ENCODE results near the gene MMP23B. TPM values are rescaled to one million over a fixed set of nuclear protein-coding genes. Genes with fewer than 3 reads are reported as not detected.
A peak's percentile ranks its signal among the peaks of the same experiment; 100 is the strongest.

The MMP23B gene
- total and polyA plus RNA-seq, 2 of the 8 experiments (the other 6 are each of a cell fraction or from before 2014, with no cell fraction given), result 9.2 to 14.6 TPM

DNA sequence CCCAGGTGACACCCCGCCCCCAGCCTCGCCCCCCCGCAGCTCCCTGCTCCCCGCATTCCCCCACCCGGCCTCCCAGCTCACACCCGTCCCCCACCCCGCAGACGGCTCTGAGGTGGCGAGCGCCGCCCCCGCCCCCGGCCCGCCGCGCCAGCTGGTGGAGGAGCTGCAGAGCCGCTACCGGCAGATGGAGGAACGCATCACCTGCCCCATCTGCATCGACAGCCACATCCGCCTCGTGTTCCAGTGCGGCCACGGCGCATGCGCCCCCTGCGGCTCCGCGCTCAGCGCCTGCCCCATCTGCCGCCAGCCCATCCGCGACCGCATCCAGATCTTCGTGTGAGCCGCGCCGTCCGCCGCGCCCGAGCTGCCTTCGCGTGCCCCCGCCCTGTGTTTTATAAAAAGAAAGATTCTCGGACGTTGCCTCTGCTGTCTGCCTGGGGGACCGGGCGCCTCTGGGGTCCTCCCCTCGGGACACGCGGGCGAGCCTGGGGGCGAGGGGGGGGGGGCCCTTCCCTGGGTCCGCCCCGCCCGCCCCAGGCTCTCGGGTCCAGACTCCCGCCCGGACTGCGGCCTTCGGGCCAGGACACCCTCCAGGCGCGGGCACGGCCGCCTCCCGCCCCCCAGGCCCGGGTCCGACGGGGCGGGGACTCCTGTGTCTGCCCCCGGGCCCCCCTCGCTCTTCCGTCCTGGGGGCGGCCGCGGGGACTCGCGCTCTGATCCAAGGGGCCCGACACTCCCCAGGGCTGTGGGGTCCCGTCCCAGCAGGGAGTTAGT is 1.6 kb upstream of the MMP23B start:
- Histone ChIP-seq H2AK5ac (ENCODE audit: low read depth, low read length) (no peak overlapping the region), H3K79me2 (ENCODE audit: control insufficient read depth in 1 of 2, insufficient read depth in 2 of 2, low read length in 2 of 2) (no peaks in the 10 kb centered on the region), H3K9ac (replicated peaks in 1 of 4; ENCODE audit: extremely low read depth in 1 of 4, low read depth in 3 of 4, low read length in 3 of 4) (no peak overlapping the region), H2BK5ac (ENCODE audit: low read depth, low read length) (no peak overlapping the region), H3K79me1 (ENCODE audit: low read depth, low read length) (no peaks in the 10 kb centered on the region), H3K36me3 (ENCODE audit: control insufficient read depth in 2 of 4, insufficient read depth in 4 of 4, low read length in 3 of 4) (no peaks in the 10 kb centered on the region), H2BK120ac (replicated peaks; ENCODE audit: low read depth, low read length) (no peak overlapping the region), H3K4me2 (ENCODE audit: insufficient read depth in 1 of 2, low read depth in 2 of 2, low read length in 2 of 2) (peak overlapping the region; percentile 38 to 63; a peak in 3 of 4 replicates), H2AFZ (ENCODE audit: low read length) (no peak overlapping the region), H4K8ac (ENCODE audit: extremely low read depth, insufficient read depth, low read length) (peak overlapping the region; percentile 85), H3K27me3 (replicated peaks in 1 of 4; ENCODE audit: control insufficient read depth in 3 of 4, extremely low read depth in 1 of 4, insufficient read depth in 3 of 4, low read length in 3 of 4) (peaks cover 8 to 23% (median 14%) of the 10 kb centered on the region in 4 experiments; a peak in 6 of 7 replicates), H2BK15ac (ENCODE audit: low read length) (no peak overlapping the region), H3K9me3 (ENCODE audit: insufficient read depth in 2 of 2, low read depth in 1 of 2, low read length in 1 of 2) (no peaks in the 10 kb centered on the region), H4K91ac (replicated peaks; ENCODE audit: insufficient read length, low read length) (no peak overlapping the region), H2BK20ac (ENCODE audit: low read length) (no peak overlapping the region), H3K18ac (ENCODE audit: extremely low read depth, low read length) (peak overlapping the region; percentile 60), H2BK12ac (ENCODE audit: low read depth, low read length) (no peak overlapping the region), H3K23ac (ENCODE audit: insufficient read length) (no peak overlapping the region), H3K14ac (ENCODE audit: insufficient read length) (no peak overlapping the region), H3K4ac (replicated peaks; ENCODE audit: insufficient read length, low read depth, low read length) (no peak overlapping the region), H3K56ac (replicated peaks; ENCODE audit: insufficient read length, low read depth, low read length) (peak overlapping the region; percentile 30), H3K4me1 (replicated peaks in 1 of 4; ENCODE audit: control insufficient read depth in 3 of 4, insufficient read depth in 4 of 4, low read length in 3 of 4) (peaks cover 0 to 6% (median 2%) of the 10 kb centered on the region in 4 experiments; a peak in 4 of 7 replicates), H3K4me3 (ENCODE audit: extremely low read depth in 1 of 4, insufficient read depth in 2 of 4, low read depth in 3 of 4, low read length in 4 of 4) (peak overlapping the region in 2 of 4 experiments; percentile 14 to 70; a peak in 3 of 8 replicates), H3K23me2 (ENCODE audit: low read depth, low read length) (peaks cover 9% of the 10 kb centered on the region; the same call in 1 of the 2 replicates), H4K20me1 (replicated peaks in 1 of 2; ENCODE audit: control insufficient read depth in 1 of 2, insufficient read depth in 2 of 2, low read length in 2 of 2) (peaks cover 0 to 7% of the 10 kb centered on the region in 2 experiments), H3K27ac (ENCODE audit: low read depth, low read length) (no peak overlapping the region), H4K5ac (ENCODE audit: insufficient read length, low read depth, low read length) (no peak overlapping the region)
- WGBS, 2 experiments (ENCODE audit: extremely low coverage in 1 of 2, insufficient coverage in 1 of 2, insufficient read length in 1 of 2, insufficient replicate concordance in 2 of 2, low coverage in 1 of 2, low lambda C conversion rate in 2 of 2, missing lambda C conversion rate in 1 of 2), result 9% methylated on average over 37 of the region's 81 CpGs; no CpG with 5 or more reads in 1 of the 2 experiments
- FAIRE-seq (no peak), DNase-seq (ENCODE audit: low read depth in 1 of 2, low spot score in 2 of 2) (peak; percentile 67 to 89)
- POLR2A ChIA-PET (ENCODE audit: partially characterized antibody), result interaction anchor here (0.7 to 4.4 kb wide), 7 partner anchors 11 to 119 kb away, joined by 3 to 34 read pairs (median 3); partner anchors contain the start of genes ATAD3A and MIB2
- CTCF ChIA-PET (ENCODE audit: partially characterized antibody), result interaction anchor here (0.7 to 3.8 kb wide), 3 partner anchors 10 to 52 kb away, joined by 3 to 21 read pairs (median 6); no protein-coding TSS in a partner anchor
- no peak; the same call in 1 of the 2 replicates for TF ChIP-seq EGR1 (IDR thresholded peaks at IDR 0.05; ENCODE audit: borderline replicate concordance, low read depth, low read length)
- no peak for TF ChIP-seq CTBP2 (IDR thresholded peaks at IDR 0.05; ENCODE audit: borderline replicate concordance, insufficient read depth, insufficient read length, low read length)
- TF ChIP-seq SRF (IDR thresholded peaks at IDR 0.05; ENCODE audit: low read depth, low read length), result no peak
- TF ChIP-seq SP1 (IDR thresholded peaks at IDR 0.05; ENCODE audit: low read depth, low read length), result peak; percentile 45; the same call in 1 of the 2 replicates
- peak; percentile 80; the same call in 1 of the 2 replicates for TF ChIP-seq TCF12 (IDR thresholded peaks at IDR 0.05; ENCODE audit: low read depth, low read length)
- TF ChIP-seq, protein P1, sequence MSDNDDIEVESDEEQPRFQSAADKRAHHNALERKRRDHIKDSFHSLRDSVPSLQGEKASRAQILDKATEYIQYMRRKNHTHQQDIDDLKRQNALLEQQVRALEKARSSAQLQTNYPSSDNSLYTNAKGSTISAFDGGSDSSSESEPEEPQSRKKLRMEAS (IDR thresholded peaks at IDR 0.05), result peak; percentile 100
- no peak for TF ChIP-seq SP2 (IDR thresholded peaks at IDR 0.05; ENCODE audit: low read length)
- no peak for TF ChIP-seq HDAC6 (IDR thresholded peaks at IDR 0.05; ENCODE audit: low read depth, low read length)
- no peak for TF ChIP-seq KDM5A (IDR thresholded peaks at IDR 0.05; ENCODE audit: low read length)
- peak; percentile 67 for TF ChIP-seq CREB1 (IDR thresholded peaks at IDR 0.05)
- TF ChIP-seq RXRA (IDR thresholded peaks at IDR 0.05; ENCODE audit: insufficient read depth, low read depth, low read length), result no peak
- 0 out of 2 replicates have a peak, but pooled peaks have one; percentile 8 for TF ChIP-seq BACH1 (IDR thresholded peaks at IDR 0.05; ENCODE audit: low read length)
